Ishikawa (cell line): ENCODE measurements around the gene MPP4.

Source experiments
- CEBPB ChIP-seq: IDR thresholded peaks from 2 replicates; pipeline ENCODE4 v1.6.1; 2012
- CREB1 ChIP-seq: IDR thresholded peaks from 2 replicates; pipeline ENCODE4 v1.6.1; 2012; ENCODE audit warnings: low read depth
- EGR1 ChIP-seq: IDR thresholded peaks from 2 replicates; pipeline ENCODE4 v1.6.1; 2012
- EP300 ChIP-seq: IDR thresholded peaks from 2 replicates; pipeline ENCODE4 v1.6.1; 2012; ENCODE audit warnings: borderline replicate concordance
- FOXM1 ChIP-seq: IDR thresholded peaks from 2 replicates; pipeline ENCODE4 v1.6.1; 2012; ENCODE audit warnings: low read depth, borderline replicate concordance
- MAX ChIP-seq: IDR thresholded peaks from 2 replicates; pipeline ENCODE4 v1.6.1; 2012
- NFIC ChIP-seq: IDR thresholded peaks from 2 replicates; pipeline ENCODE4 v1.6.1; 2012
- RAD21 ChIP-seq: IDR thresholded peaks from 2 replicates; pipeline ENCODE4 v1.6.1; 2012; ENCODE audit warnings: low read depth
- REST ChIP-seq: IDR thresholded peaks from 2 replicates; pipeline ENCODE4 v1.6.1; 2012; ENCODE audit warnings: low read depth, mild to moderate bottlenecking
- TAF1 ChIP-seq: IDR thresholded peaks from 2 replicates; pipeline ENCODE4 v1.6.1; 2012; ENCODE audit warnings: low read depth, mild to moderate bottlenecking
- TCF12 ChIP-seq: IDR thresholded peaks from 2 replicates; pipeline ENCODE4 v1.6.1; 2012; ENCODE audit warnings: low read depth
- TEAD4 ChIP-seq: IDR thresholded peaks from 2 replicates; pipeline ENCODE4 v1.6.1; 2012
- USF1 ChIP-seq: IDR thresholded peaks from 2 replicates; pipeline ENCODE4 v1.6.1; 2012
- YY1 ChIP-seq: IDR thresholded peaks from 2 replicates; pipeline ENCODE4 v1.6.1; 2012; ENCODE audit warnings: low read depth
- ZBTB7A ChIP-seq: IDR thresholded peaks from 2 replicates; pipeline ENCODE4 v1.6.1; 2012; ENCODE audit warnings: low read depth

Gene MPP4

GRCh38 chr2:201654616-201655384 is 43.6 kb downstream of the MPP4 start:
- no peak for TF ChIP-seq CREB1
- TF ChIP-seq USF1, result no peak
- TF ChIP-seq YY1, result no peak
- no peak for TF ChIP-seq MAX
- TF ChIP-seq RAD21, result no peak
- no peak for TF ChIP-seq TCF12
- TF ChIP-seq TEAD4, result no peak
- no peak for TF ChIP-seq NFIC
- no peak for TF ChIP-seq CEBPB

GRCh38 chr2:201653221-201653620 is 45.2 kb downstream of the MPP4 start:
- TF ChIP-seq YY1 (no peak), FOXM1 (no peak), EGR1 (no peak), NFIC (no peak), TAF1 (no peak), REST (no peak), TCF12 (no peak), CREB1 (no peak), EP300 (no peak)

- TF ChIP-seq FOXM1 (no peak), MAX (no peak), YY1 (no peak), TAF1 (no peak), CREB1 (no peak), REST (no peak), USF1 (no peak), TEAD4 (no peak), TCF12 (no peak), ZBTB7A (no peak), EGR1 (no peak), NFIC (no peak), CEBPB (no peak), EP300 (no peak)
Observed at GRCh38 chr2:201649442-201649841, 49.0 kb downstream of the MPP4 start.

- no peak for TF ChIP-seq NFIC
- TF ChIP-seq ZBTB7A, result no peak
- no peak for TF ChIP-seq TCF12
- TF ChIP-seq YY1, result no peak
- TF ChIP-seq CREB1, result no peak
- TF ChIP-seq TEAD4, result no peak
- TF ChIP-seq TAF1, result no peak
- no peak for TF ChIP-seq RAD21
- TF ChIP-seq EP300, result no peak
- TF ChIP-seq USF1, result no peak
- no peak for TF ChIP-seq EGR1
- TF ChIP-seq REST, result no peak
- TF ChIP-seq FOXM1, result no peak
- TF ChIP-seq CEBPB, result no peak
- no peak for TF ChIP-seq MAX
Observed at GRCh38 chr2:201647431-201647830, 51.0 kb downstream of the MPP4 start.
